ENCODE data around the gene GPHA2.

The GPHA2 gene

GRCh38 chr11:64923944-64924909 is 11.5 kb downstream of the GPHA2 start, which contains the start of gene PPP2R5B:
Gene PPP2R5B (plus strand): TSS chr11:64924689. CDS start chr11:64925735, 1,046 bp downstream.
- H3K4me3 ChIP-seq (ENCODE audit: low read depth, low read length) = peak within 1 kb of the TSS; percentile 81
- no peak for TF ChIP-seq CTCF (IDR thresholded peaks at IDR 0.05; ENCODE audit: insufficient read depth, low read depth, low read length, missing control alignments)
- peak; percentile 91 for DNase-seq (ENCODE audit: low read depth)

- no peak for TF ChIP-seq CTCF (IDR thresholded peaks at IDR 0.05; ENCODE audit: insufficient read depth, low read depth, low read length, missing control alignments)
- no peak overlapping the region for H3K4me3 ChIP-seq (ENCODE audit: low read depth, low read length)
- DNase-seq (ENCODE audit: low read depth) = no peak
Measured at GRCh38 chr11:64923151-64923661, 12.5 kb downstream of the GPHA2 start.

GRCh38 chr11:64921384-64921783 is 14.3 kb downstream of the GPHA2 start:
- DNase-seq (ENCODE audit: low read depth) = no peak
- no peak for TF ChIP-seq CTCF (IDR thresholded peaks at IDR 0.05; ENCODE audit: insufficient read depth, low read depth, low read length, missing control alignments)
- no peak overlapping the region for H3K4me3 ChIP-seq (ENCODE audit: low read depth, low read length)

- no peak for TF ChIP-seq CTCF (IDR thresholded peaks at IDR 0.05; ENCODE audit: insufficient read depth, low read depth, low read length, missing control alignments)
- DNase-seq (ENCODE audit: low read depth) = no peak
- no peak overlapping the region for H3K4me3 ChIP-seq (ENCODE audit: low read depth, low read length)
Measured at GRCh38 chr11:64920124-64920523, 15.6 kb downstream of the GPHA2 start.

GRCh38 chr11:64919627-64920026 is 16.1 kb downstream of the GPHA2 start:
- no peak for TF ChIP-seq CTCF (IDR thresholded peaks at IDR 0.05; ENCODE audit: insufficient read depth, low read depth, low read length, missing control alignments)
- H3K4me3 ChIP-seq (ENCODE audit: low read depth, low read length) = no peak overlapping the region
- no peak for DNase-seq (ENCODE audit: low read depth)

- DNase-seq (ENCODE audit: low read depth) = peak; percentile 46
- peak overlapping the region; percentile 59 for H3K4me3 ChIP-seq (ENCODE audit: low read depth, low read length)
- TF ChIP-seq CTCF (IDR thresholded peaks at IDR 0.05; ENCODE audit: insufficient read depth, low read depth, low read length, missing control alignments) = peak; percentile 17
Measured at GRCh38 chr11:64918017-64918416, 17.7 kb downstream of the GPHA2 start.

All from GM12865 (cell line).